K562 (cell line): ENCODE results near the gene MMP24. TPM values are rescaled to one million over a fixed set of nuclear protein-coding genes. Genes with fewer than 3 reads are reported as not detected.

Experiments
- ELK1 ChIP-seq: sonication (generic); formaldehyde crosslinking; IDR thresholded peaks from 2 replicates; pipeline ENCODE4 v1.8.1; 2022; ENCODE audit warnings: missing genetic modification reagents
- KLF1 ChIP-seq: fragments of 450-650 bp; IDR thresholded peaks from 2 replicates; pipeline ENCODE4 v1.6.1; 2016; ENCODE audit warnings: missing genetic modification characterization, missing compliant biosample characterization
- MBD1 ChIP-seq: fragments of 250-450 bp; sonication (Bioruptor Pico); IDR thresholded peaks from 2 replicates; pipeline ENCODE4 v1.8.0; 2022; ENCODE audit warnings: inconsistent platforms
- PATZ1 ChIP-seq: fragments of 250-450 bp; sonication (Bioruptor Pico); IDR thresholded peaks from 2 replicates; pipeline ENCODE4 v1.5.0; 2020; ENCODE audit warnings: mild to moderate bottlenecking, borderline replicate concordance
- RAD21 ChIP-seq, 2 experiments: fragments of 250-450 bp in 1 of 2; fragments of 450-650 bp in 1 of 2; sonication (Bioruptor Pico) in 1 of 2; formaldehyde crosslinking in 1 of 2; IDR thresholded peaks in 1 of 2; conservative IDR thresholded peaks in 1 of 2; 2 replicates each; pipeline versions ENCODE4 v1.4.0 to v1.8.0; 2020 to 2022; ENCODE audit warnings: mild to moderate bottlenecking in 2 of 2, moderate library complexity in 1 of 2
- SLC30A9 ChIP-seq: fragments of 250-450 bp; sonication (Bioruptor Pico); IDR thresholded peaks from 2 replicates; pipeline ENCODE4 v1.8.0; 2022; ENCODE audit warnings: mild to moderate bottlenecking, moderate library complexity
- SMARCE1 ChIP-seq: fragments of 450-650 bp; IDR thresholded peaks from 2 replicates; pipeline ENCODE4 v1.7.1; 2016; ENCODE audit warnings: mild to moderate bottlenecking
- SRSF7 ChIP-seq: fragments of 200-400 bp; formaldehyde crosslinking; optimal IDR thresholded peaks from 2 replicates; pipeline ENCODE3; 2017; ENCODE audit warnings: mild to moderate bottlenecking, low read depth, low read length
- polyA plus RNA-seq, 8 experiments: library from polyadenylated mRNA; depleted of rRNA in 4 of 8; stranded (reverse) in 5 of 8; unstranded in 3 of 8; fragments of >200 nt; fragmentation: Nextera tagmentation in 2 of 8; fragmentation: Illumina TruSeq in 1 of 8; extraction: Ambion mirVana in 2 of 8; extraction: Trizol in 1 of 8; gene quantifications; 2 replicates each; pipeline versions ENCODE4 v1.2.1 to v1.2.3, GENCODE V29; 2011 to 2014; ENCODE audit warnings: inconsistent platforms in 1 of 8, missing spikeins in 1 of 8
- total RNA-seq, 7 experiments: library from RNA; depleted of rRNA in 6 of 7; stranded (reverse); fragments of >200 nt in 6 of 7; fragmentation: Illumina TruSeq in 2 of 7; extraction: Trizol in 2 of 7; gene quantifications; 2 replicates each; pipeline versions ENCODE4 v1.2.1 to v1.2.3, GENCODE V29; 2011 to 2021; ENCODE audit warnings: low replicate concordance in 1 of 7
- TF ChIP-seq, protein P1 (sequence below), 2 experiments: fragments of 450-650 bp; formaldehyde crosslinking in 1 of 2; IDR thresholded peaks; 2 replicates each; pipeline versions ENCODE4 v1.4.0 to v1.6.1; 2014 to 2020; ENCODE audit warnings: mild to moderate bottlenecking in 2 of 2, borderline replicate concordance in 1 of 2, low read depth in 1 of 2
- TF ChIP-seq, protein P2 (sequence below): fragments of 250-450 bp; sonication (Bioruptor Pico); IDR thresholded peaks from 2 replicates; pipeline ENCODE4 v1.4.0; 2020; ENCODE audit warnings: borderline replicate concordance

The MMP24 gene
- total and polyA plus RNA-seq, 9 of the 15 experiments (the other 6 are each of a cell fraction or from before 2014, with no cell fraction given) = 0.03 to 0.07 (median 0.03) TPM; not detected in 6

- TF ChIP-seq, protein P1, sequence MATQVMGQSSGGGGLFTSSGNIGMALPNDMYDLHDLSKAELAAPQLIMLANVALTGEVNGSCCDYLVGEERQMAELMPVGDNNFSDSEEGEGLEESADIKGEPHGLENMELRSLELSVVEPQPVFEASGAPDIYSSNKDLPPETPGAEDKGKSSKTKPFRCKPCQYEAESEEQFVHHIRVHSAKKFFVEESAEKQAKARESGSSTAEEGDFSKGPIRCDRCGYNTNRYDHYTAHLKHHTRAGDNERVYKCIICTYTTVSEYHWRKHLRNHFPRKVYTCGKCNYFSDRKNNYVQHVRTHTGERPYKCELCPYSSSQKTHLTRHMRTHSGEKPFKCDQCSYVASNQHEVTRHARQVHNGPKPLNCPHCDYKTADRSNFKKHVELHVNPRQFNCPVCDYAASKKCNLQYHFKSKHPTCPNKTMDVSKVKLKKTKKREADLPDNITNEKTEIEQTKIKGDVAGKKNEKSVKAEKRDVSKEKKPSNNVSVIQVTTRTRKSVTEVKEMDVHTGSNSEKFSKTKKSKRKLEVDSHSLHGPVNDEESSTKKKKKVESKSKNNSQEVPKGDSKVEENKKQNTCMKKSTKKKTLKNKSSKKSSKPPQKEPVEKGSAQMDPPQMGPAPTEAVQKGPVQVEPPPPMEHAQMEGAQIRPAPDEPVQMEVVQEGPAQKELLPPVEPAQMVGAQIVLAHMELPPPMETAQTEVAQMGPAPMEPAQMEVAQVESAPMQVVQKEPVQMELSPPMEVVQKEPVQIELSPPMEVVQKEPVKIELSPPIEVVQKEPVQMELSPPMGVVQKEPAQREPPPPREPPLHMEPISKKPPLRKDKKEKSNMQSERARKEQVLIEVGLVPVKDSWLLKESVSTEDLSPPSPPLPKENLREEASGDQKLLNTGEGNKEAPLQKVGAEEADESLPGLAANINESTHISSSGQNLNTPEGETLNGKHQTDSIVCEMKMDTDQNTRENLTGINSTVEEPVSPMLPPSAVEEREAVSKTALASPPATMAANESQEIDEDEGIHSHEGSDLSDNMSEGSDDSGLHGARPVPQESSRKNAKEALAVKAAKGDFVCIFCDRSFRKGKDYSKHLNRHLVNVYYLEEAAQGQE (IDR thresholded peaks at IDR 0.05; ENCODE audit: borderline replicate concordance) = peak; percentile 44; the same call in 1 of the 2 replicates
- TF ChIP-seq, protein P1 (CRISPR knock-in tag; IDR thresholded peaks at IDR 0.05; ENCODE audit: low read depth) = no peak
- TF ChIP-seq SLC30A9 (no peak), KLF1 (tag) (no peak), PATZ1 (CRISPR knock-in tag) (no peak), MBD1 (no peak), SRSF7 (no peak), RAD21 (CRISPR knock-in tag; conservative IDR thresholded peaks at IDR 0.05 in 1 of 2, IDR thresholded peaks at IDR 0.05 in 1 of 2) (peak in 1 of 2 experiments; percentile 70; a peak in 2 of 4 replicates), ELK1 (CRISPR knock-in tag) (no peak), SMARCE1 (no peak)
- TF ChIP-seq, protein P2, sequence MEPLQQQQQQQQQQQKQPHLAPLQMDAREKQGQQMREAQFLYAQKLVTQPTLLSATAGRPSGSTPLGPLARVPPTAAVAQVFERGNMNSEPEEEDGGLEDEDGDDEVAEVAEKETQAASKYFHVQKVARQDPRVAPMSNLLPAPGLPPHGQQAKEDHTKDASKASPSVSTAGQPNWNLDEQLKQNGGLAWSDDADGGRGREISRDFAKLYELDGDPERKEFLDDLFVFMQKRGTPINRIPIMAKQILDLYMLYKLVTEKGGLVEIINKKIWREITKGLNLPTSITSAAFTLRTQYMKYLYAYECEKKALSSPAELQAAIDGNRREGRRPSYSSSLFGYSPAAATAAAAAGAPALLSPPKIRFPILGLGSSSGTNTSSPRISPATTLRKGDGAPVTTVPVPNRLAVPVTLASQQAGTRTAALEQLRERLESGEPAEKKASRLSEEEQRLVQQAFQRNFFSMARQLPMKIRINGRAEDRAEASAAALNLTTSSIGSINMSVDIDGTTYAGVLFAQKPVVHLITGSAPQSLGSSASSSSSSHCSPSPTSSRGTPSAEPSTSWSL (CRISPR knock-in tag) = no peak
Measured at GRCh38 chr20:35264755-35265154, 38.3 kb downstream of the MMP24 start (continued).
